Measurements from ENCODE around the gene TPI1.

DNA sequence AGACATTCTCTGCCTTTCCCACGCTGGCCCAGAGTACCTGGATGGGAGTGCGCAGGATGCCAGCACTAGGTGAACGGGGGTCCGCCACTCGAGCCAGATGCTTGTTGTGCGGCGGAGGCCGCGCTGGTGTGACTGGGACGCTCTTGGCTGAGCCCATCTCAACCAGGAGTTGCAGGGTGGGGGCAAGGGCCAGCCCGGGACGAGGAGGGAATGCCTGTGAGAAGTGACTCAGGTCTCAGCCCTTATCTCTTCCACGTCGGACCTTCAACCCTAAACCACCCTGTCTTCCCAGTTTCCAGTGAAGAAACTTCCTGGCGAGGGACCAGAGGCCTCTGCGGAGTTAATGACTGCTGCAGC is 16.6 kb upstream of the TPI1 start:
- TF ChIP-seq NRF1 (IDR thresholded peaks at IDR 0.05; ENCODE audit: low read depth, low read length) = no peak
- TF ChIP-seq, protein P1, sequence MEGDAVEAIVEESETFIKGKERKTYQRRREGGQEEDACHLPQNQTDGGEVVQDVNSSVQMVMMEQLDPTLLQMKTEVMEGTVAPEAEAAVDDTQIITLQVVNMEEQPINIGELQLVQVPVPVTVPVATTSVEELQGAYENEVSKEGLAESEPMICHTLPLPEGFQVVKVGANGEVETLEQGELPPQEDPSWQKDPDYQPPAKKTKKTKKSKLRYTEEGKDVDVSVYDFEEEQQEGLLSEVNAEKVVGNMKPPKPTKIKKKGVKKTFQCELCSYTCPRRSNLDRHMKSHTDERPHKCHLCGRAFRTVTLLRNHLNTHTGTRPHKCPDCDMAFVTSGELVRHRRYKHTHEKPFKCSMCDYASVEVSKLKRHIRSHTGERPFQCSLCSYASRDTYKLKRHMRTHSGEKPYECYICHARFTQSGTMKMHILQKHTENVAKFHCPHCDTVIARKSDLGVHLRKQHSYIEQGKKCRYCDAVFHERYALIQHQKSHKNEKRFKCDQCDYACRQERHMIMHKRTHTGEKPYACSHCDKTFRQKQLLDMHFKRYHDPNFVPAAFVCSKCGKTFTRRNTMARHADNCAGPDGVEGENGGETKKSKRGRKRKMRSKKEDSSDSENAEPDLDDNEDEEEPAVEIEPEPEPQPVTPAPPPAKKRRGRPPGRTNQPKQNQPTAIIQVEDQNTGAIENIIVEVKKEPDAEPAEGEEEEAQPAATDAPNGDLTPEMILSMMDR (IDR thresholded peaks at IDR 0.05; ENCODE audit: control extremely low read depth in 1 of 3, insufficient read depth in 1 of 3, low read depth in 1 of 3, low read length in 3 of 3) = no peak
- TF ChIP-seq BRCA1 (IDR thresholded peaks at IDR 0.05; ENCODE audit: low read depth, low read length) = no peak
- no peak for TF ChIP-seq EGR1 (IDR thresholded peaks at IDR 0.05; ENCODE audit: borderline replicate concordance, low read depth, low read length)
- no peak for TF ChIP-seq EZH2 (IDR thresholded peaks at IDR 0.05; ENCODE audit: low read depth, low read length, severe bottlenecking)
- no peak for TF ChIP-seq SIN3A (conservative IDR thresholded peaks at IDR 0.05 in 1 of 2, IDR thresholded peaks at IDR 0.05 in 1 of 2; ENCODE audit: low read depth in 1 of 2, low read length in 2 of 2)
- no peak for TF ChIP-seq GTF2F1 (IDR thresholded peaks at IDR 0.05; ENCODE audit: borderline replicate concordance, low read depth, low read length)
- TF ChIP-seq POLR2A (IDR thresholded peaks at IDR 0.05; ENCODE audit: control extremely low read depth in 1 of 2, low read depth in 2 of 2, low read length in 2 of 2) = no peak; a peak in 1 of 3 replicates
- TF ChIP-seq TEAD4 (IDR thresholded peaks at IDR 0.05; ENCODE audit: low read depth, low read length) = no peak

Measured in H1 (cell line).